Islet precursor cell (in vitro differentiated cells): ENCODE measurements around the gene SPCS1.
"Not testable (repeated sequence)": the region's sequence is repeated elsewhere in the genome, so short reads cannot be mapped to it uniquely, and the experiment has no call there.

ENCODE experiments used
- DNase-seq: peaks from one replicate; pipeline ENCODE4 v3.0.0-alpha.2; 2018

Gene SPCS1

DNA sequence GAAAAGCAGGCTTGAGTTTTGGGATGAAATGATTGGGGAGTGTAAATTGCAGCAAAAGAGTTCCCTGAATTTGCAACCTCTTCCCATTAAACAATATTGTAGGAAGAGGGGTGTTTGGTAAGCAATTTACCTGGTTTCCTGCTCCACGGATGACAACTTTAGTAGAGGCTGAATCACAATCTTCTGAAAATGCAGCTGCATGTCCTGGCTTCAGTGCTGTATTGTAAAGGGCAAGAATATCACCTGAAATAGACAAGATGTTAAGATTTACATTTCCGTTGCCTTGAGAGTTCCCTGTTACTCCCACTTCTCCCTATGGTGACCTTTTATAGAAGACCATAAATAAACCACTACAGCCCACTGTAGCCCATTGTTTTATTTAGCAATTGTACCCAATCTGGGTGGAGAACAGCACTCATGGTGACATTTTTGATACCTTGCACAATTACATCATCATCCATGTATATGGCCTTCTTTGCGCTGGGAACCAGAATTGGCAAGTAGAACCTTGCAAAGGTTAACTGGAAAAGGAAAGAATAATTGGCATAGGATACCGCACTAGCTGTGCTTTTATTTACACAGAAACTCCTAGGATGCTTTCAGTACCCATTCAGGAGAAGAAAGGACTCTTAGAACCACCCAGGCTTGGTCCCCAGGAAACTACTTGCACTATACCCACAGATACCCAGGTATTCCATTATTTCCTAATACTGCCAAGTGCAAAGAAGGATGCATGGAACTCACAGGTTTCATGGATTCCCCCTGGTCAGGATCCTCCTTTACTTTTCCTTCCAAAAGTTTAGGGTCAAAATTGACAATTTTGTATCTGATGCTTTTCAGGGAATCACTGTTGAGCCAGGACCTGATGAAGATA is 9.9 kb upstream of the SPCS1 start:
- no peak for DNase-seq

DNA sequence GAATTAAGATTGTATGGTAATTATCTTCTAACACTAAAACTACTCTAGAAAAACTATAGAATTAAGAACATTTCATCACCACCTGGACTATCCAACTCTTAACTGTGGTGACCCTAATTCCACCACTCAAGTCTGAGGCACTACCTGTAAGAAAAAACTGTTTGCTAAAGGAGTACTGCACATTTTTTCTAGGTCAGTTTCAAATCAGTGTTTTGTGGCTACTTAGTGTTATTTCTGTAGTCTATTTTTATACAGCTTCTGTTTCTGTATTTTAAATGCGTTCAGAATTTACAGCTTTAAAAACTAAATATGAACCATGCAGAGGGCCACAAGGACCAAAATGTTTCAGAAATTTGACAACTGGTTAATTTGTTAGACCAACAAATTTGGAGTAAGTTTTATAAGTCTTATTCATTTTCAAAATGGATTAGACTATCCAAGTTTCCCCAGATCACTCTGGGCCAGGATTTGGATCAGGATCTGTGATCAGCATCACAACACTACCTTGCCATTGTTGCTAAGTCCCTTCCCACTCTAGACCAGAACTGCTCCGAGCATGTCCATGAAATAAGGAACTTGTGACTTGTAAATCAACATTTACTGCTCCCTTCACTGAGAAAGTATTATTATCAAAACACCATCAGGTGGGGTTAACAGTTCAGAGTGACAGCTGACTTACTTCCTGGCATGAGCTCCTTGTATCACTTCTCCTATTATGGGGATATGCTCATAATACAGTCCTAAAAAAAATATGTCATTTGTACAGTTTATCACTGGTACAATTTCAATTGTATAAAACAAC is 8.9 kb upstream of the SPCS1 start:
- DNase-seq: no peak

DNA sequence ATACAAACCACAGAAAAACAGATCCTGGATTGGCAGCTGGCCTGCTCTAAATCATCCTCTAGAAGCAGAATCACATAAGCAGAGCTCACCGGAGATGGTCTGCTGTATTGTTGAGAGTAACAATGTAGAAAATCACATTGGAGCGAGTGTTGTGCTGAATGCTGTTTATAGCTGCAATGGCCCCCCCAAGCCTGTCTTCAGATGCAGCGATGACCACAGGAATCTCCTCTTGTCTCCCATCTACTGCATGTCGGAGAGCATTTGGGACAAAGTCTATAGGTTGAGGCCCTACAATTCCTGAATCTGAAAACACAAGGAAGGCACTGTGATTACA is 8.3 kb upstream of the SPCS1 start:
- DNase-seq: no peak

DNA sequence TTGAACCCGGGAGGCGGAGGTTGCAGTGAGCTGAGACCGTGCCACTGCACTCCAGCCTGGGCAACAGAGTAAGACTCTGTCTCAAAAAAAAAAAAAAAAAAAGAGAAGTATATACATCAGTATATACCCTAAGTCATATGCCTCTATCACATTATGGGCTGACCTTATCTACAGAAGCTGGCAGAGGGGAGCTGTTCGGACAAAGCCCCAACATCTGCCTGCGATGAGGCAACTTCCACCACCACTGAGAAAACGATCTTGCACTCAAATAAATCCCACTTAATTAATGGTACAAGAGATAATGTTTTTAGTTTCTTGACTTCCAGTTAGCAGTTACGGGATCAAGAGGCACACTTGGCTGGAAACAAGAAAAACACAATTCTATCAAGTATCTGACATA is 2.6 kb upstream of the SPCS1 start:
- DNase-seq: no peak

DNA sequence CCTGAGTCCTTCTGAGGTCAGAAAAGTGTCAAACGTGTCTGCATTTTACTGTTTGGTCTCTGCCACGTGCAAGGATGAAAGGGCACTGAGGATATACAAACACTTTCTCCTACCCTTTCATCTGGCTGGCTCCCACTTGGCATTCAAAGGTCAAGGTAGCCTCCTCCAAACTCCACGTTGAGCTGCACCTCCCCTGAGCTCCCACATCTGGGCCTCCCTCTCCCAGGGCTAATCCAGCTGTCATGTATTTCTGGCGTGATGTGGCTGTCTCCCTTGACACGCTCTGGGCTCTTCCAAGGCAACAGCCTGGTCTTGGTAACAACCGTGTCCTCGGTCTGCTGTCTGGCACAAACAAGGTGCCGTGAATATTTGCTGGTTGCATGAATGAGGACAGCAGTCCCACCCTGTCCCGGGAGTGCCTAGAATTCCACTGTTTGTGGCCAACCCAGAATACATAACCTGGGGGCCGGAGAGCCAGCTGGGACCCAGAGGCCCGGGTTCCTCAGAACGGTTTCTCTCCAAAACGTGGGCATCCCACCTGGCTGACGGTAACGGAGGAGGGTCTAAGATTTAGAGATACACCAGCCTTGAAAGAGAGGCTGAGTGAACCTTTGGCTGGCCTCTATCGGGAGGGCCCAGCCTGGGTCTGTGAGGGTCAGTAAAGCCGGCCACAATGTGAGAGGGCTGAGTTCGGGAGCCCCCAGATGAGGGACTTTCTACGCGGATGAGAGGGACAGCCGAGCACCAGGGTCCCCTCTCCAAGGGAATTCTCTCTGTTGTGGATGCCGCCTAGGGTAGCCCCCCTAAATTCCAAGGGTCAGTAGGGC is 1.1 kb upstream of the SPCS1 start:
- peak; percentile 67 for DNase-seq

DNA sequence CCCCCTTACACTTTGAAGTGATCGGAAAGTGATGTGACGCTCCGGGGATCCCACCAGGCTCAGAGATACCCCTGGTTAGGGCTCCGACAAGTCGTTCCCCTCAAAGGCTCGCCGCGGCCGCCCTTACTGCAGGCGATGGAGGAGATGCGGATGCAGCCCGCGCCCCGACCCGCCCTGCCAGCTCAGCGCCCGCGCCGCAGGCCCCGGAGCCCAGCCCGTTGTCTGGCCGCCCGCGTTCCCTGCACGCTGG is 543 bp upstream of the SPCS1 start:
- DNase-seq: no peak

DNA sequence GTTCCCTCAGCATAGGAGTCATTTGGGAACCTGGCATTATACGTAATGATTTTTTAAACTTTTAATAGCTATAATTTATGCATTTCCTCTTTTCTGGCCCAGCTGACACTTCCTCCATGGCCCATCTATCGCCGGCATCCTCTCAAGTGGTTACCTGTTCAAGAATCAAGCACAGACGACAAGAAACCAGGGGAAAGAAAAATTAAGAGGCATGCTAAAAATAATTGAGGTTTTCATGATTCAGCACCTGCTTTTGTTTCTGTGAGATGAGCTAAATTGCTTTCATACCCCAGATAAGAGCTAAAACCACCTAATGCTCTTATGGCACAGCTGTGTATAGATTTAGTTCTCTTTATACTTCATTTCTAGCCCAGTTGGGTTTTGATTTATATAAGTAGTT is 1.7 kb downstream of the SPCS1 start:
- DNase-seq: no peak

DNA sequence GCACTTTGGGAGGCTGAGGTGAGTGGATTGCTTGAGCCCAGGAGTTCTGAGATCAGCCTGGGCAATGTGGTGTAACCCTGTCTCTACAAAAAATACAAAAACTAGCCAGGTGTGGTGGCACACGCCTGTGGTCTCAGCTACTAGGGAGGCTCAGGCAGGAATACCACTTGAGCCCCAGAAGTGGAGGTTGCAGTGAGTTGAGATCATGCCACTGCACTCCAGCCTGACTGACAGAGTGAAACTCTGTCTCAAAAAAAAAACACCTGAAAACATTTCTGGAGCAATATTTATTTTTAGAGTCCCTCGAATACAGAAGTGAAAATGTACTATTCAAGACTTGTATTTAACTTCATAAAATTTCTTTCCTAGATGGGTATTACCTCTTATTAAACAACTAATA is 4.6 kb downstream of the SPCS1 start:
- DNase-seq: no peak

DNA sequence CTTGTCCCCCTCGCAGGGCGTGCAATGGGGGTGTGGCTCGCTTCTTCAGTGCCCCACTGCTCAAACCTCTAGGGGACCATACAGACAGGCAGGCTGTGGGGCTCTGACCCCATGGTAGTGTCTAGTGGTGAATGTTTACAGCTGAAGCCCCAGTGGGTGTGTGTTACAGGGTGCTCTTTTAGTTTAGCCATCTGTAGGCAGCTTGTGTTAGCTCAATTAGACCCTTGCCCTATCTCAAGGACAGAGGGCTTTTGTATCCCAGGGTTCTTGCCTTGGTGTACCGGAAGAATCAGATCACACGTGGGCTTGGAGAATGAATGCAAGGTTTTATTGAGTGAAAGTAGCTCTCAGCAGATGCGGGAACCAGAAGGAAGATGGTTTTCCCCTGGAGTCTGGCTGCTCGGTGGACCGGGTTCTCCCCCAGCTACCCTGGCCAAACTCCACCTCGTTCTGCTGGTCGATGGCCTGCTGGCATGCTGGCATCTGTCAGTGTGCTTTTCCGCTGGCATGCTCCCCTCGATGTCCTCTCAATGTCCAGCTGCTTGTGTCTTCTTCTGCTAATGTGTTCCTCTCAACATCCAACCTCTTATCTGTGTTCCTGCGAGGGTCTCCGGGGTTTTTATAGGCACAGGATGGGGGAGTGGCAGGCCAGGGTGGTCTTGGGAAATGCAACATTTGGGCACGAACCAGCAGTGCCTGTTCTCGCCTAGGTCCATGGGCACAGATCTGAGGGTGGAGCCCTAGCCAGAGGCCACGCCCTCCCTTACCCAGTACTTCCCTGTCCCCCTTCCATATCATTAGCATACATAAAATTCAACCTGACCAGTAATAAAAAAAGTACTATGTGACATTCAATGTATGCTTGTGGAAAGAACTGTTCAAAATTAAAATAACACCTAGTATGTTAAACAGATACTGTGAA is 6.6 kb downstream of the SPCS1 start:
- no peak for DNase-seq

DNA sequence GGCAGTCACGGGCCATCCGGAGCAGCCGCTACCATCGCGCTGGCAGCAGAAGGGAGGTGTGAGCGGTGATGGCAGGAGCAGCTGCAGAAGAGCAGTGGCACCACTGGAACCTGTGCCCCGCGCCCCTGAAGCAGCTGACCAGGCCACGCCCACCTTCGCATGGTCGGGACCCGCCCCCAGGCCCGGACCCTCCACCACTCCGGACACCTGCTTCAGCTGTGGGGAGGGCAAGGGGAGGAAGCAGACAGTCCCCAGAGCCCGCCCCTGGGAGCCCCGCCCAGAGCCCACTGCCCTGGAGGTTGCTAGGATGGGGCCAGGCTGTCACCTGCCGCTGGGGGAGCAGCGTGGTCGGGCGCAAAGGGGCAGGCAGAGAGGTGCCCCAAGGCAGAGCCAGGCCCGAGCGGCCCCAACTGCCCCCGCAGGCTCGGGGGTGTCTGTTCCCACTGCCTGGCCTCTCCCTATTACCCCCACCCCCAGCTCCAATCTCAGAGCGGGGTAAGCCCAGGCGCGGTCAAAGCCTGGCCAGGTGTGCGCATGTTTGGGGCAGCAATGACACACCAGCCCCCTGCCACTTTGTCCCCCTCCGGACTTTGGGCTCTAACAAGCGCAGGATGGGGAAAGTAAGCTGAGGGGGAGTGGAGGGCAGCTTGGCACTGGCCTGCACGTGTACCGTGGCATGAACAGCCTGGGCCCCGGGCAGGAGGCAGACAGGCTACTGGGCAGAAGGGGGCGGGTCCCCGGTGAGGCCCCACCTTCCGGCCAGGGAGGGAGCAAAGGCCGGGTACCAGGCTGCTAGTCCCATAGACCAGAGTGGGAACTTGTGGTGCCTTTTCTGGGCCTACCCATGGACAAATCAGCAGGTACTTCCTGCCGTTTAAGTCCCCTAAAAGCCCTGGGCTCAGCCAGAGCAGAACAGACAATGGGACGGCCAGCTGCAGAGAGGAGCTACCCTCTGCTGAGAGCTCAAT is 8.7 kb downstream of the SPCS1 start:
- peak; percentile 87 for DNase-seq

DNA sequence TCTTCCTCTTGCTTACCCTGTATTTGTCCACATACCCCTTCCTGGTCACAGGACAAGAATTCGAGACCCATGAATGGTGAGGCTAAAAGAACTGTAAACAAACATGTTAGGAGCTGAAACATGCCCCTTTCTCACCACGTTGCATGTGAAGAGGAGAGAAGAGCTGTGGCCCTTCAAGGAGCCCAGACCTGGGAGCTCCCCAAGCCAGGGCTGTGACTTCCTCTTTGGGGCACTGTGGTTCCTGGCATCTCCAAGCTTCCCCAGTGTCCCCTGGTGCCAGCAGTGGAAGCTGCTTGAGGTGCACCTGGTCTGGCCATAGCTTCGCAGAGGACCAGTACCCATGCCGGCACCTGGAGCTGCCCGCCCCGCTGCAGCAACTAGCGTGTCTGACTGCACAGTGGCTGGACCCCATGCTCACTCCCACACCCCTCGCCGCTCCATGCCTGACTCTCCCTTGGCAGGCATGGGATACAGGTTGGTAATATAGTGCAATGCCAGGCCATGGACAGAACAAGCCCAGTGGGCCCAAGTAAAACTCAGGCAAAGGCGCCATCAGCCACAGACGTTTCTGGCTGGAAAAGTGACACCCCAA is 9.9 kb downstream of the SPCS1 start:
- no peak for DNase-seq

DNA sequence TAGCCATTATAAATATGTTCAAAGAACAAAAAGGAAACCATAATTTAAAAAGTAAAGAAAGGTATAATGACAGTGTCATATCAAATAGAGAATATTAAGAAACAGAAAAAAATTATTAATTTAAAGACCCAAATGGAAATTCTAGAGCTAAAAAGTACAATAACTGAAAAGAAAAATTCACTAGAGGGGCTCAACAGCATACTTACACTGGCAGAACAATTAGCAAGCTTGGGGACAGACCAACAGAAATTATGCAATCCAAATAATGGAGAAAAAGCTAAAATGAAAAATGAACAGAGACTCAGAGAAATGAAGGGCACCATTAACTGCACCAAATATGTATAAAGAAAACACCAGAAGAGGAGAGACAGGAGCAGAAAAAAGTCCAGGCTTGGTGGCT is 13.7 kb downstream of the SPCS1 start:
- DNase-seq: no peak

DNA sequence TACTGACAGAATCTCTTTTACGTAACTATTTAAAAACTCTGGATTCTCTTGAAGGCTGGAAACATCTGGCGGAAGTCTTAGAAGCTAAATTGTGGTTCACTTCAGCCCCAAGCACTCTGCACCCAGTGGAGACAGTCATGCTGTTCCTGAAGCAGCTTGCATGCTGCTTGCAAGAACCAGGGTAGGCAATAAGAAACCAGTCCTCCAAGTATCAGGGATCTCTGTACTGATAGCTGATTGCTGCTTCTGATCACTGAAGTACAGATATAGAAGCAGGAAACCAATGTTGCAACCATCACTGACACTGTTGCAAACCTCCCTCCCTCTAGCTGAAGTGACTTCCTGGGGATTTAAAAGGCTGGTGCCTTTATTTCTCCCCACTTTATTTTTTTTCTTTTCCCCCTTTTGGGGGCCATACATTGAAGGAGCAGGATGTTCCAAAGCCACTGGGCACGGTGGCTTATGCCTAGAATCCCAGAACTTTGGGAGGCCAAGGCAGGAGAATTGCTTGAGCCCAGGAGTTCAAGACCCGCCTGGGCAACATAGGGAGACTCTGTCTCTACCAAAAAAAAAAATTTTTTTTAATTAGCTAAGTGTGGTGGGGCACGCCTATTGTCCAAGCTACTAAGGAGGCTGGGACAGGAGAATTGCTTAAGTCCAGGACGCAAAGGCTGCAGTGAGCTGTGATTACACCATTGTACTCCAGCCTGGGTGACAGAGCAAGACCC is 15.3 kb downstream of the SPCS1 start:
- no peak for DNase-seq

DNA sequence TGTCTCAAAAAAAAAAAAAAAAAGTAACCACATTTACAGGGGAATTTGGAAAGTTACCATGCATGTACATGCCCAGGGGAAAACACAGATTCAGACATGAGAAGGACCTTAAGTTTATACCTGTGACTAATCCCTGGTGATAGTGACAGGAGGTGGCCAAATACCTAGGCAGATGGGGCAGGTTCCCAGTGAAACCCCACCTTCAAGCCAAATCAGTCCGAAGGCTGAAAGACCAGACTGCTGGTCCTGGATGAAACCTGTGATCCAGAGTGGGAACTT is 15.8 kb downstream of the SPCS1 start:
- no peak for DNase-seq

DNA sequence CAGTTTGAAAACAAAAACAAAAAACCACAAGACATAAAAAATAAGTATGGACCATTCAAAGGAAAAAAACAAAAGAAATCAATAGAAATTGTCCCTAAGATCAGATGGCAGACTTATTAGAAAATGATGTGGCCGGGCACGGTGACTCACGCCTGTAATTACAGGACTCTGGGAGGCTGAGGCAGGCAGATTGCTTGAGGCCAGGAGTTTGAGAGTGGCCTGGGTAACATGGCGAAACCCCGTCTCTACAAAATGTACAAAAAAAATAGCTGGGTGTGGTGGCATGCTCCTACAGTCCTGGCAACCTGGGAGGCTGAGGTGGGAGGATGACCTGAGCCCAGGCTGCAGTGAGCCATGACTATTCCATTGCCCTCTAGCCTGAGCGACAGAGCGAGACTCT is 16.6 kb downstream of the SPCS1 start:
- peak; percentile 62 for DNase-seq

DNA sequence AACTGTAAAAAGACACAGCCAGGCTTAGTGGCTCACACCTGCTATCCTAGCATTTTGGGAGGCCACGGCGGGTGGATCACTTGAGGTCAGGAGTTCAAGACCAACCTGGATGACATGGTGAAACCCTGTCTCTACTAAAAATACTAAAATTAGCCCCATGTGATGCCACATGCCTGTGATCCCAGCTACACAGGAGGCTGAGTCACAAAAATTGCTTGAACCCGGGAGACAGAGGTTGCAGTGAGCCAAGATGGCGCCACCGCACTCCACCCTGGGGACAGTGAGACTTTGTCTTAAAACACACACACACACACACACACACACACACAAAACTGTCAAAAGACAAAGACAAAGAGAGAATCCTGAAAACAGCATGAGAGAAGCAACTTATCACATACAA is 18.0 kb downstream of the SPCS1 start:
- no peak for DNase-seq

DNA sequence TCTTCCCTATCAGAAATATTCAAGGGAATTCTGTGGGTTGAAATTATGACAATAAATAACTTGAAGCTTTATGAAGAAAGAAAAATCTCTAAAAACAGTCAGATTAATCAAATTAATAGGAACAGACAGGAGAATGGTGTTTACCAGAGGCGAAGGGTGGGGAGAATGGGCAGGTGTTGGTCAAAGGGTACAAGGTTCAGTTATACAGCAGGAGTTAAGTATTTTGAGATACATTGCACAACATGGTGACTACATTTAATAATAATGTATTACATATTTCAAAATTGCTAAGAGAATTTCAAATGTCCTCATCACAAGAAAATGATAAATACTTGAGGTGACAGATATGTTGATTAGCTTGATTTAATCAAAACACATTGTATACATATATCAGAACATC is 18.6 kb downstream of the SPCS1 start:
- DNase-seq: no peak

DNA sequence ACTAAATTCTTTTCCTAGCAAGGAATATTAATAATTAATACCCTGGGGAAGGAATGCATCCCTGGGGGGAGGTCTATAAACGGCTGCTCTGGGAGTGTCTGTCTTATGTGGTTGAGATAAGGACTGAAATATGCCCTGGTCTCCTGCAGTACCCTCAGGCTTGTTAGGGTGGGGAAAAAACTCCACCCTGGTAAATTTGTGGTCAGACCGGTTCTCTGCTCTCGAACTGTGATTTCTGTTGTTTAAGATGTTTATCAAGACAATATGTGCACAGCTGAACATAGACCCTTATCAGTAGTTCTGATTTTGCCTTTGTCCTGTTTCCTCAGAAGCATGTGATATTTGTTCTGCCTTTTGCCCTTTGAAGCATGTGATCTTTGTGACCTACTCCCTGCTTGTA is 22.8 kb downstream of the SPCS1 start:
- not testable (repeated sequence) for DNase-seq

DNA sequence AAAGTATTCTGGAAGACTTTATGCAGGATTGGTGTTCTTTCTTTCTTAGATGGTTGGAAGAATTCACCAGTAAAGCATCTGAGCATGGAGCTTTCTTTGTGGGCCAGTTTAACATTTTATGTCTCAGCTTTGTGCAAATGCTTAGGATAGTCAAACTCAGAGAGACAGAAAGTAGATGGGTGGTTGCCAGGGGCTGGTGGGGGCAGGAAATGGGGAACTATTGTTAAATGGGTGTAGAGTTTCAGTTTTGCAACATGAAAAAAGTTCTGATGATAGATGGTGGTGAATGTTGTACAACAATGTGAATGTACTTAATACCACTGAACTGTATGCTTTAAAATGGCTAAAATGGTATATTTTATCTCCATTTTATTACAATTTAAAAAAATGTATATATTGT is 24.8 kb downstream of the SPCS1 start:
- DNase-seq: no peak

DNA sequence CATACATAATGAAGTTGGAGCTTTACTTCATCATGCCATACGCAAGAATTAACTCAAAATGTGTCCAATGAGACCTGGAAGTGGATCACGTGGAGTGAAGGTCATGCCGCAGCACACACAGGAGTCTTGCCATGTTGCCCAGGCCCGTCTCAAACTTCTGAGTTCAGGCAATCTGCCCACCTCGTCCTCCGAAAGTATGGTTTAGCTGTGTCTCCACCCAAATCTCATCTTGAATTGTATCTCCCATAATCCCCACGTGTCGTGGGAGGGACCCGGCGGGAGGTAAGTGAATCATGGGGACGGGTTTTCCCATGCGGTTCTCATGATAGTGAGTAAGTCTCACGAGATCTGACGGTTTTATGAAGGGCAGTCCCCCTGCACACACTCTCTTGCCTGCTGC is 25.7 kb downstream of the SPCS1 start:
- no peak for DNase-seq
